HEK293T (cell line): ENCODE measurements around the gene F8.
"Not testable (repeated sequence)": the region's sequence is repeated elsewhere in the genome, so short reads cannot be mapped to it uniquely, and the experiment has no call there.

Source experiments
- CTCF ChIA-PET: fragments of 350-600 bp; formaldehyde crosslinking; extraction: SDS; loops from one replicate; lab custom pipeline; 2021; ENCODE audit warnings: antibody characterized with exemption, inconsistent platforms; lab: Yijun Ruan, JAX
- POLR2A ChIA-PET: fragments of 350-600 bp; formaldehyde crosslinking; extraction: SDS; loops from one replicate; lab custom pipeline; 2020; ENCODE audit warnings: antibody characterized with exemption, inconsistent platforms; lab: Yijun Ruan, JAX
- DNase-seq: peaks from one replicate; pipeline ENCODE4 v3.0.0; 2012; ENCODE audit warnings: mixed read lengths; ENCODE audit errors: extremely low spot score
- ARNT ChIP-seq: fragments of 450-650 bp; IDR thresholded peaks from 2 replicates; pipeline ENCODE4 v1.6.1; 2017; ENCODE audit warnings: mild to moderate bottlenecking
- BHLHE40 ChIP-seq: fragments of 450-650 bp; IDR thresholded peaks from 2 replicates; pipeline ENCODE4 v1.6.1; 2016; ENCODE audit warnings: mild to moderate bottlenecking, moderate library complexity, borderline replicate concordance
- CTBP1 ChIP-seq: fragments of 450-650 bp; IDR thresholded peaks from 2 replicates; pipeline ENCODE4 v1.6.1; 2016; ENCODE audit warnings: borderline replicate concordance
- ELF4 ChIP-seq: fragments of 450-650 bp; IDR thresholded peaks from 2 replicates; pipeline ENCODE4 v1.6.1; 2017; ENCODE audit warnings: antibody characterized with exemption
- FOXA1 ChIP-seq: fragments of 450-650 bp; IDR thresholded peaks from 2 replicates; pipeline ENCODE4 v1.6.1; 2016; ENCODE audit warnings: mild to moderate bottlenecking
- FOXK2 ChIP-seq: fragments of 450-650 bp; IDR thresholded peaks from 2 replicates; pipeline ENCODE4 v1.6.1; 2016; ENCODE audit warnings: mild to moderate bottlenecking
- FOXM1 ChIP-seq: fragments of 450-650 bp; IDR thresholded peaks from 2 replicates; pipeline ENCODE4 v1.6.1; 2017; ENCODE audit warnings: mild to moderate bottlenecking, borderline replicate concordance
- L3MBTL2 ChIP-seq: fragments of 450-650 bp; conservative IDR thresholded peaks from 2 replicates; pipeline ENCODE4 v1.6.1; 2016; ENCODE audit warnings: mild to moderate bottlenecking
- LEF1 ChIP-seq: fragments of 450-650 bp; IDR thresholded peaks from 2 replicates; pipeline ENCODE4 v1.6.1; 2017; ENCODE audit warnings: mild to moderate bottlenecking, borderline replicate concordance
- NFRKB ChIP-seq: fragments of 450-650 bp; IDR thresholded peaks from 2 replicates; pipeline ENCODE4 v1.6.1; 2016; ENCODE audit warnings: mild to moderate bottlenecking, moderate library complexity
- SP1 ChIP-seq: fragments of 450-650 bp; IDR thresholded peaks from 2 replicates; pipeline ENCODE4 v1.6.1; 2017
- SUZ12 ChIP-seq: fragments of 450-650 bp; IDR thresholded peaks from 2 replicates; pipeline ENCODE4 v1.6.1; 2016; ENCODE audit warnings: mild to moderate bottlenecking
- TARDBP ChIP-seq: fragments of 450-650 bp; IDR thresholded peaks from 2 replicates; pipeline ENCODE4 v1.6.1; 2016
- ZNF384 ChIP-seq: fragments of 450-650 bp; IDR thresholded peaks from 2 replicates; pipeline ENCODE4 v1.6.1; 2016
- TF ChIP-seq, protein P1 (sequence below): fragments of 450-650 bp; IDR thresholded peaks from 2 replicates; pipeline ENCODE4 v1.6.1; 2016

Gene F8

GRCh38 chrX:154968353-154968752, 54.2 kb downstream of the F8 start:
- POLR2A ChIA-PET, result no interaction called here
- no peak for TF ChIP-seq FOXA1
- CTCF ChIA-PET, result no interaction called here
- no peak for DNase-seq

- CTCF ChIA-PET, result interaction anchor here (0.6 kb wide), 1 partner anchor 135 kb away, joined by 3 read pairs; no protein-coding TSS in a partner anchor
- no peak for TF ChIP-seq ZNF384
- no peak for TF ChIP-seq FOXA1
- TF ChIP-seq ARNT, result no peak
- TF ChIP-seq FOXM1, result no peak
- no peak for TF ChIP-seq SUZ12
- TF ChIP-seq L3MBTL2, result no peak
- TF ChIP-seq CTBP1, result no peak
- TF ChIP-seq BHLHE40, result no peak
- TF ChIP-seq NFRKB, result no peak
- TF ChIP-seq SP1, result no peak
- no peak for TF ChIP-seq TARDBP
- POLR2A ChIA-PET, result no interaction called here
- DNase-seq, result no peak
Observed at GRCh38 chrX:154967603-154968002, 54.9 kb downstream of the F8 start.

- DNase-seq, result no peak
- CTCF ChIA-PET, result no interaction called here
- POLR2A ChIA-PET, result no interaction called here
- TF ChIP-seq SP1, result no peak
- no peak for TF ChIP-seq LEF1
Observed at GRCh38 chrX:154961947-154962346, 60.6 kb downstream of the F8 start.

DNA sequence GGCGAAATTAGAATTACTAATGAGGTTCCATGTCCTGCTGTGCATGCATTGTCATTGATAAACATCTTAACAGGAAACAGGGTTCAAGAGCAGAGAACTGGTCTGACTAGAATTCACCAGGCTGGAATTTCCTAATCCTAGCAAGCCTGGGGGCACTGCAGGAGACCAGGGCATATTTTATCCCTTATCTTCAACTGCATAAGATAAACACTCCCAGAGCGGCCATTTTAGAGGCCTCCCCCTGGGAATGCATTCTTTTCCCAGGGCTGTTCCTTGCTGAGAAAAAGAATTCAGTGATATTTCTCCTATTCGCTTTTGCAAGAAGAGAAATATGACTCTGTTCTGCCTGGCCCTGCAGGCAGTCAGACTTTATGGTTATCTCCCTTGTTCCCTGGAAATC, 66.7 kb downstream of the F8 start:
- DNase-seq, POLR2A ChIA-PET, CTCF ChIA-PET: not testable (repeated sequence)

DNA sequence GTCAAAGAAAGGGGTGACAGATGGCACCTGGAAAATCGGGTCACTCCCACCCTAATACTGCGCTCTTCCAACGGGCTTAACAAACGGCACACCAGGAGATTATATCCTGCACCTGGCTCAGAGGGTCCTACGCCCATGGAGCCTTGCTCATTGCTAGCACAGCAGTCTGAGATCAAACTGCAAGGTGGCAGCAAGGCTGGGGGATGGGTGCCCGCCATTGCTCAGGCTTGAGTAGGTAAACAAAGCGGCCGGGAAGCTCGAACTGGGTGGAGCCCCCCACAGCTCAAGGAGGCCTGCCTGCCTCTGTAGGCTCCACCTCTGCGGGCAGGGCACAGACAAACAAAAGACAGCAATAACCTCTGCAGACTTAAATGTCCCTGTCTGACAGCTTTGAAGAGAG, 83.3 kb downstream of the F8 start:
- CTCF ChIA-PET, POLR2A ChIA-PET, DNase-seq: not testable (repeated sequence)

- POLR2A ChIA-PET, DNase-seq, CTCF ChIA-PET: not testable (repeated sequence)
Observed at GRCh38 chrX:154924771-154925170, 97.8 kb downstream of the F8 start.

- DNase-seq, result peak; percentile 74
- ChIA-PET CTCF (interaction anchor here (0.6 to 1.6 kb wide), 13 partner anchors 9 to 231 kb away, joined by 3 to 10 read pairs (median 4); no protein-coding TSS in a partner anchor), POLR2A (interaction anchor here (1.2 kb wide), 1 partner anchor 299 kb away, joined by 3 read pairs; no protein-coding TSS in a partner anchor)
- TF ChIP-seq ZNF384, result no peak
Observed at GRCh38 chrX:154918060-154918483, 104.5 kb downstream of the F8 start.

DNA sequence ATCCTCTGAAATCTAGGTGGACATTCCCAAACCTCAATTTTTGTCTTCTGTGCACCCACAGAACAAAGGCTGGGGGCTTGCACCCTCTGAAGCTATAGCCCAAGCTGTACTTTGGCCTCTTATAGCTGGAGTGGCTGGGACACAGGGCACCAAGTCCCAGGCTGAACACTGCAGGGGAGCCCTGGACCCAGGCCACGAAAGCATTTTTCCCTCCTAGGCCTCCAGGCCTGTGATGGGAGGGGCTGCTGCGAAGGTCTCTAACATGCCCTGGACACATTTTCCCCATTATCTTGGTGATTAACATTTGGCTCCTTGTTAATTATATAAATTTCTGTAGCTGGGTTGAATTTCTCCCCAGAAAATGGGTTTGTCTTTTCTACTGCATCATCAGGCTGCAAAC, 108.5 kb downstream of the F8 start:
- POLR2A ChIA-PET, result no interaction called here
- no peak for TF ChIP-seq CTBP1
- no peak for TF ChIP-seq FOXM1
- no peak for TF ChIP-seq NFRKB
- no peak for TF ChIP-seq TARDBP
- no peak for DNase-seq
- CTCF ChIA-PET, result no interaction called here

GRCh38 chrX:154910528-154910927, 112.0 kb downstream of the F8 start:
- CTCF ChIA-PET, DNase-seq, POLR2A ChIA-PET: not testable (repeated sequence)

GRCh38 chrX:154910048-154910447, 112.5 kb downstream of the F8 start:
- POLR2A ChIA-PET, CTCF ChIA-PET, DNase-seq: not testable (repeated sequence)

DNA sequence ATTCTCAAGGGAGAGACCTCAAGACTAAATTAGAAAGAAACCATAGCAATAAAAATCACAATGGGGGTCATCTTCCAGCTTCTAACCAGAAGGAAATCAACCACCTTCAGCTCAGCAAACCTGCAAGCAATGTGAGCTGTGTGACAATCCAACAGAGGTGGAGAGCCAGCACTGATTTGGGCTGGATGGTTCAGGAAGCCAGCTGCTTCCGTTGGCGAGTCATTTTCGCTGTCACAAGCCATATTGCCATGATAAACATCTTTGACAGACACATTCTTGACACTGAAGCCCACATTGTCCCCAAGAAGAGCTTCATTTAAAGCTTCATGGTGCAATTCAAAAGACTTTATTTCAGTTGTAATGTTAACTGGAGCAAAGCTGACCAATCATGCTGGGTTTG, 113.7 kb downstream of the F8 start:
- no peak for DNase-seq
- TF ChIP-seq SP1, result no peak
- no peak for TF ChIP-seq FOXA1
- TF ChIP-seq, protein P1, sequence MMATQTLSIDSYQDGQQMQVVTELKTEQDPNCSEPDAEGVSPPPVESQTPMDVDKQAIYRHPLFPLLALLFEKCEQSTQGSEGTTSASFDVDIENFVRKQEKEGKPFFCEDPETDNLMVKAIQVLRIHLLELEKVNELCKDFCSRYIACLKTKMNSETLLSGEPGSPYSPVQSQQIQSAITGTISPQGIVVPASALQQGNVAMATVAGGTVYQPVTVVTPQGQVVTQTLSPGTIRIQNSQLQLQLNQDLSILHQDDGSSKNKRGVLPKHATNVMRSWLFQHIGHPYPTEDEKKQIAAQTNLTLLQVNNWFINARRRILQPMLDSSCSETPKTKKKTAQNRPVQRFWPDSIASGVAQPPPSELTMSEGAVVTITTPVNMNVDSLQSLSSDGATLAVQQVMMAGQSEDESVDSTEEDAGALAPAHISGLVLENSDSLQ, result no peak
- TF ChIP-seq ZNF384, result no peak
- TF ChIP-seq TARDBP, result no peak
- TF ChIP-seq SUZ12, result no peak
- no peak for TF ChIP-seq ELF4
- TF ChIP-seq BHLHE40, result no peak
- no peak for TF ChIP-seq ARNT
- no peak for TF ChIP-seq FOXK2
- no peak for TF ChIP-seq FOXM1
- TF ChIP-seq NFRKB, result no peak
- ChIA-PET CTCF (interaction anchor here (1.7 kb wide), 1 partner anchor 9 kb away, joined by 10 read pairs; no protein-coding TSS in a partner anchor), POLR2A (no interaction called here)
